ENCODE results near the gene MYH14.

The MYH14 gene

DNA sequence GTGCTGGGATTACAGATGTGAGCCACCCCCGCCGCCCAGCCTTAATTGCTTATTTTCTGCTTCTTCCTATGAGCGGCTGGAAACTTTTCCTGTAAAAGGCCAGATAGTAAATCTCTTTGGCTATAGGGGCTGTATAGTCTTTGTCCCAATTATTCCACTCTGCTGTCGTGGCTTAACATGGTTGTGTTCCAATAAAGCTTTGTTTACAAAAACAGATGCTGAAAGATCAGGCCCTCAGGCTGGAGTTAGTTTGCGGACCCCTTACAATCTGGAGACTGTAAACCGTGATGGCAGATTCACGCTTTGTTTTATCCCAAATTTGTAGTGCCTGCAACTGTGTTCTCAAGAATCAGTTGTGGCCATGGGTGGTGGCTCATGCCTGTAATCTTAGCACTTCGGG, 115.0 kb downstream of the MYH14 start:
- TF ChIP-seq CTCF (IDR thresholded peaks at IDR 0.05; ENCODE audit: insufficient read depth, low read length, missing control alignments), result no peak
- ChIA-PET CTCF (interaction anchor here (1.4 kb wide), 1 partner anchor 15 kb away, joined by 4 read pairs; no protein-coding TSS in a partner anchor), POLR2A (no interaction called here)
- no peak overlapping the region for H3K4me3 ChIP-seq (ENCODE audit: low read depth, low read length)
- DNase-seq (ENCODE audit: low read depth, low spot score), result no peak

DNA sequence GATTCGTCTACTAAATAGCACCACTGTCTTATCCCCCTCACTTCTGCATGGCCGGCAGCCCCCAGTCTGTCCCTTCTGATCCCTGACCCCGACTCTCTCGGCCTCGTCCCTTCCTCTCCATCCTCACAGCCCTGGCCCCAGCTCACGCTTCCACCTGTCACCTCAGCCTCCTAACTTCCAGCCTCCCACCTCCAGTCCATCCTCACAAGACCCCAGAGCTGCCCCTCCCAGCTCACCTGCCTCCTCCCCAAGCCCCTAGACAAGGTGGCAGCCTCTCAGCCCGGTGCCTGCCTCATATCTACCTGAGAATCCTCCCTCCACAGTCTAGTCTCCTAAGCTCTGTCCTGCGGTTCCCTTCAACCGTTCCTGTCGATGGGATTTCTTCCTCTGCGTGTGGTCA, 115.7 kb downstream of the MYH14 start:
- no peak for TF ChIP-seq CTCF (IDR thresholded peaks at IDR 0.05; ENCODE audit: insufficient read depth, low read length, missing control alignments)
- H3K4me3 ChIP-seq (ENCODE audit: low read depth, low read length), result no peak overlapping the region
- CTCF ChIA-PET, result interaction anchor here (1.4 kb wide), 1 partner anchor 15 kb away, joined by 4 read pairs; no protein-coding TSS in a partner anchor
- DNase-seq (ENCODE audit: low read depth, low spot score), result no peak
- POLR2A ChIA-PET, result no interaction called here

GRCh38 chr19:50320051-50320450, 116.6 kb downstream of the MYH14 start:
- ChIA-PET CTCF (no interaction called here), POLR2A (no interaction called here)
- DNase-seq (ENCODE audit: low read depth, low spot score), result no peak
- TF ChIP-seq CTCF (IDR thresholded peaks at IDR 0.05; ENCODE audit: insufficient read depth, low read length, missing control alignments), result no peak
- H3K4me3 ChIP-seq (ENCODE audit: low read depth, low read length), result no peak overlapping the region

- no peak for DNase-seq (ENCODE audit: low read depth, low spot score)
- ChIA-PET POLR2A (no interaction called here), CTCF (no interaction called here)
- no peak for TF ChIP-seq CTCF (IDR thresholded peaks at IDR 0.05; ENCODE audit: insufficient read depth, low read length, missing control alignments)
- H3K4me3 ChIP-seq (ENCODE audit: low read depth, low read length), result no peak overlapping the region
Observed at GRCh38 chr19:50320596-50320995, 117.2 kb downstream of the MYH14 start.

DNA sequence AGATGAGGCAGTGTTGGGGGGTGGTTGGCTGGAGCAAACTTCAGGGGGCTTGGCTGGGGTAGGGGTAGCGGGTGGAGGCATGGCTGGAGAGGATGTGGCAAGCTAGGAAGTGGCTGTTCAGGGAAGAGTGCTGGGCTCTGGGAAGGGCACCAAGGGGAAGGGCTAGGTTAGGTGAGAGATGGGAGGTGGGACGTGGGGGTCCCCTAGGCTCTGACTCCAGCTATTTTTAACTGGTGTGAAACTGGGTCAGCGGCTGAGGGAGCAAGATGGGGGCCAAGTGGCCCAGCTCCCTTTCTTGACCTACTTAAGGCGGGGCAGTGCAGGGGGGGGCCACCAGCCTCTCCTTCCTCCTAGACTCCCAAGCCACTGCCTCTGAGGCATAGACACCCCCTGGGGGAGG, 118.4 kb downstream of the MYH14 start:
- CTCF ChIA-PET, result no interaction called here
- no peak for DNase-seq (ENCODE audit: low read depth, low spot score)
- no peak for TF ChIP-seq CTCF (IDR thresholded peaks at IDR 0.05; ENCODE audit: insufficient read depth, low read length, missing control alignments)
- H3K4me3 ChIP-seq (ENCODE audit: low read depth, low read length), result no peak overlapping the region
- POLR2A ChIA-PET, result no interaction called here

- no peak overlapping the region for H3K4me3 ChIP-seq (ENCODE audit: low read depth, low read length)
- TF ChIP-seq CTCF (IDR thresholded peaks at IDR 0.05; ENCODE audit: insufficient read depth, low read length, missing control alignments), result no peak
- POLR2A ChIA-PET, result no interaction called here
- CTCF ChIA-PET, result no interaction called here
- DNase-seq (ENCODE audit: low read depth, low spot score), result no peak
Observed at GRCh38 chr19:50322234-50322633, 118.8 kb downstream of the MYH14 start.

Data from AG04449 (cell line).